Lower lobe of right lung (tissue), 2 donors: ENCODE results near the gene COPE. TPM values are rescaled to one million over a fixed set of nuclear protein-coding genes. Genes with fewer than 3 reads are reported as not detected.

Source experiments
- ATAC-seq, 2 donors: fragments of 200-7000 bp; cut with Tn5 transposase; one replicate each; pipeline ENCODE4 v1.9.1; 2020 to 2022; ENCODE audit warnings: mild to moderate bottlenecking in 2 of 2, moderate library complexity in 2 of 2
- DNase-seq: peaks from one replicate; pipeline ENCODE4 v3.0.0-alpha.2; 2020
- H3K27ac ChIP-seq: fragments of 200-600 bp; one replicate; pipeline ENCODE4 v1.8.0; 2022
- H3K27me3 ChIP-seq: fragments of 200-600 bp; one replicate; pipeline ENCODE4 v1.8.0; 2022; ENCODE audit warnings: low read depth
- H3K36me3 ChIP-seq: fragments of 200-600 bp; one replicate; pipeline ENCODE4 v1.8.0; 2022; ENCODE audit warnings: mild to moderate bottlenecking
- H3K4me1 ChIP-seq: fragments of 200-600 bp; one replicate; pipeline ENCODE4 v1.8.0; 2022
- H3K4me3 ChIP-seq: fragments of 200-600 bp; one replicate; pipeline ENCODE4 v1.8.0; 2022; ENCODE audit warnings: mild to moderate bottlenecking
- H3K9me3 ChIP-seq: fragments of 200-600 bp; one replicate; pipeline ENCODE4 v1.8.0; 2022
- CTCF ChIP-seq: fragments of 200-600 bp; IDR thresholded peaks from one replicate; pipeline ENCODE4 v1.8.0; 2022; ENCODE audit warnings: antibody characterized with exemption, mild to moderate bottlenecking
- intact Hi-C: fragments of 100-400 bp; cut with DNase I; formaldehyde crosslinking; loops from one replicate; pipeline ENCODE4 v1.11.0; 2022
- total RNA-seq: library from RNA; stranded (reverse); fragmentation: NEBNext Ultra II Directional; extraction: Animal tissue kit (Norgen Biotek cat#: 25700); gene quantifications from one replicate; pipeline ENCODE4 v1.2.1, GENCODE V29; 2021
- donor health status: DM: no; HTN: yes; CAD: no; lungs with severe emphysema.

The COPE gene
- total RNA-seq, 1 donor from 2014 or later, result 145 TPM

GRCh38 chr19:18939922-18940768, 21.0 kb upstream of the COPE start:
- intact Hi-C loops, result no loop called here
- ATAC-seq, result peak; percentile 54 to 55
- DNase-seq, result no peak

GRCh38 chr19:18939163-18939562, 20.0 kb upstream of the COPE start:
- H3K36me3 ChIP-seq, result peaks cover 10% of the 10 kb centered on the region
- peaks cover 14% of the 10 kb centered on the region for H3K4me1 ChIP-seq
- intact Hi-C loops, result no loop called here
- H3K4me3 ChIP-seq, result no peak overlapping the region
- TF ChIP-seq CTCF, result no peak
- no peak for DNase-seq
- no peaks in the 10 kb centered on the region for H3K9me3 ChIP-seq
- H3K27me3 ChIP-seq, result no peaks in the 10 kb centered on the region
- no peak overlapping the region for H3K27ac ChIP-seq
- ATAC-seq, result no peak

More at GRCh38 chr19:18939922-18940768, 21.0 kb upstream of the COPE start:
- Histone ChIP-seq H3K4me3 (peak overlapping the region; percentile 63), H3K27ac (peak overlapping the region; percentile 28), H3K27me3 (no peaks in the 10 kb centered on the region), H3K4me1 (peaks cover 14% of the 10 kb centered on the region), H3K36me3 (peaks cover 6% of the 10 kb centered on the region), H3K9me3 (no peaks in the 10 kb centered on the region)
- no peak for TF ChIP-seq CTCF

- H3K4me3 ChIP-seq, result no peak overlapping the region
- ATAC-seq, result no peak
- peaks cover 41% of the 10 kb centered on the region for H3K36me3 ChIP-seq
- H3K27me3 ChIP-seq, result no peaks in the 10 kb centered on the region
- H3K4me1 ChIP-seq, result no peaks in the 10 kb centered on the region
- H3K9me3 ChIP-seq, result no peaks in the 10 kb centered on the region
- intact Hi-C loops, result no loop called here
- no peak overlapping the region for H3K27ac ChIP-seq
- DNase-seq, result no peak
- no peak for TF ChIP-seq CTCF
Observed at GRCh38 chr19:18933297-18933696, 14.1 kb upstream of the COPE start.

GRCh38 chr19:18932216-18932841, 13.1 kb upstream of the COPE start:
- TF ChIP-seq CTCF, result no peak
- intact Hi-C loops, result no loop called here
- H3K9me3 ChIP-seq, result no peaks in the 10 kb centered on the region
- peak overlapping the region; percentile 28 for H3K4me3 ChIP-seq
- peaks cover 47% of the 10 kb centered on the region for H3K36me3 ChIP-seq
- peak; percentile 88 for DNase-seq
- no peak overlapping the region for H3K27ac ChIP-seq
- no peaks in the 10 kb centered on the region for H3K4me1 ChIP-seq
- H3K27me3 ChIP-seq, result no peaks in the 10 kb centered on the region
- peak; percentile 90 to 92 for ATAC-seq

- Histone ChIP-seq H3K27ac (no peak overlapping the region), H3K9me3 (no peaks in the 10 kb centered on the region), H3K4me3 (no peak overlapping the region), H3K36me3 (peaks cover 55% of the 10 kb centered on the region), H3K4me1 (no peaks in the 10 kb centered on the region), H3K27me3 (no peaks in the 10 kb centered on the region)
- ATAC-seq, result no peak
- TF ChIP-seq CTCF, result no peak
- intact Hi-C loops, result no loop called here
- no peak for DNase-seq
Observed at GRCh38 chr19:18931316-18932162, 12.4 kb upstream of the COPE start.
